Left lung (tissue), 10 donors: ENCODE data around the gene SNX25. TPM values are rescaled to one million over a fixed set of nuclear protein-coding genes. Genes with fewer than 3 reads are reported as not detected.

Experiments
- ATAC-seq: fragments of 200-7000 bp; cut with Tn5 transposase; one replicate; pipeline ENCODE4 v1.9.1; 2020; ENCODE audit warnings: moderate library complexity
- DNase-seq, 4 donors: peaks; one replicate each; pipeline ENCODE4 v3.0.0-alpha.2; 2013 to 2020
- H3K27ac ChIP-seq, 2 donors: fragments of 200-600 bp; sonication (generic) in 1 of 2; one replicate each; pipeline versions ENCODE4 v1.5.0 to v1.8.0; 2020 to 2021
- H3K27me3 ChIP-seq, 2 donors: fragments of 200-600 bp; sonication (generic) in 1 of 2; one replicate each; pipeline versions ENCODE4 v1.5.0 to v1.8.0; 2020 to 2021
- H3K36me3 ChIP-seq, 2 donors: fragments of 200-600 bp; sonication (generic) in 1 of 2; one replicate each; pipeline versions ENCODE4 v1.5.0 to v1.8.0; 2020 to 2021
- H3K4me1 ChIP-seq, 2 donors: fragments of 200-600 bp; one replicate each; pipeline ENCODE4 v1.8.0; 2021
- H3K4me3 ChIP-seq, 2 donors: fragments of 200-600 bp; sonication (generic) in 1 of 2; one replicate each; pipeline versions ENCODE4 v1.5.0 to v1.8.0; 2020 to 2021; ENCODE audit warnings: mild to moderate bottlenecking in 1 of 2
- H3K9me3 ChIP-seq, 2 donors: fragments of 200-600 bp; sonication (generic) in 1 of 2; one replicate each; pipeline versions ENCODE4 v1.5.0 to v1.8.0; 2020 to 2021
- CTCF ChIP-seq, 2 donors: fragments of 200-600 bp; sonication (generic) in 1 of 2; IDR thresholded peaks; one replicate each; pipeline versions ENCODE4 v1.5.0 to v1.8.0; 2021; ENCODE audit warnings: antibody characterized with exemption in 2 of 2
- intact Hi-C, 2 donors: fragments of 100-400 bp; cut with DNase I; formaldehyde crosslinking; loops; one replicate each; pipeline versions ENCODE4 v1.11.2 to v1.14.2; 2022
- polyA plus RNA-seq, 6 donors: library from polyadenylated mRNA; unstranded; fragments of 120-200 nt; gene quantifications; one replicate each; pipeline ENCODE4 v1.2.1, GENCODE V29; 2013; ENCODE audit not compliant: insufficient read length in 6 of 6
- total RNA-seq, 2 donors: library from RNA; stranded (reverse); fragmentation: NEBNext Ultra II Directional; extraction: Animal tissue kit (Norgen Biotek cat#: 25700); gene quantifications; one replicate each; pipeline ENCODE4 v1.2.1, GENCODE V29; 2021
- donor health status: DM: no; HTN: yes; CAD: no.
- donor health status: DM: no; HTN: no; CAD: no.

The SNX25 gene
- total and polyA plus RNA-seq, 8 donors = 15.5 to 122 (median 18.9) TPM

- Histone ChIP-seq H3K27ac (no peak overlapping the region), H3K9me3 (no peaks in the 10 kb centered on the region), H3K27me3 (peaks cover 0 to 8% of the 10 kb centered on the region in 2 donors), H3K4me3 (no peak overlapping the region), H3K36me3 (no peaks in the 10 kb centered on the region), H3K4me1 (peaks cover 8 to 11% of the 10 kb centered on the region in 2 donors)
- no peak for TF ChIP-seq CTCF (IDR thresholded peaks at IDR 0.05)
- intact Hi-C loops = loop anchor here in 1 of 2 donors (10.0 kb wide), 1 partner anchor 176 kb away; the partner anchor contains the start of genes ANKRD37 and LRP2BP
- ATAC-seq = peak; percentile 69
- DNase-seq = no peak
These were observed 8.9 kb downstream of the SNX25 start for GRCh38 chr4:185218312-185218711.

GRCh38 chr4:185219551-185220344, 10.3 kb downstream of the SNX25 start:
- intact Hi-C loops = loop anchor here in 1 of 2 donors (10.0 kb wide), 1 partner anchor 175 kb away; the partner anchor contains the start of genes ANKRD37 and LRP2BP

GRCh38 chr4:185221491-185221890, 12.1 kb downstream of the SNX25 start:
- Histone ChIP-seq H3K4me3 (no peak overlapping the region), H3K27ac (no peak overlapping the region), H3K27me3 (no peaks in the 10 kb centered on the region), H3K4me1 (peaks cover 8 to 11% of the 10 kb centered on the region in 2 donors), H3K9me3 (no peaks in the 10 kb centered on the region), H3K36me3 (no peaks in the 10 kb centered on the region)
- intact Hi-C loops = no loop called here
- ATAC-seq (peak; percentile 9), DNase-seq (no peak)
- no peak for TF ChIP-seq CTCF (IDR thresholded peaks at IDR 0.05)

More at GRCh38 chr4:185219551-185220344, 10.3 kb downstream of the SNX25 start:
- H3K9me3 ChIP-seq = no peaks in the 10 kb centered on the region
- no peaks in the 10 kb centered on the region for H3K36me3 ChIP-seq
- no peak overlapping the region for H3K27ac ChIP-seq
- ATAC-seq = peak; percentile 16
- DNase-seq = peak in 2 of 4 donors; percentile 41 to 72
- H3K4me3 ChIP-seq = no peak overlapping the region
- H3K27me3 ChIP-seq = no peaks in the 10 kb centered on the region
- no peak for TF ChIP-seq CTCF (IDR thresholded peaks at IDR 0.05)
- H3K4me1 ChIP-seq = peaks cover 8 to 11% of the 10 kb centered on the region in 2 donors

- H3K9me3 ChIP-seq = no peaks in the 10 kb centered on the region
- no peak overlapping the region for H3K4me3 ChIP-seq
- no peaks in the 10 kb centered on the region for H3K36me3 ChIP-seq
- H3K27me3 ChIP-seq = no peaks in the 10 kb centered on the region
- TF ChIP-seq CTCF (IDR thresholded peaks at IDR 0.05) = no peak
- peaks cover 10 to 14% of the 10 kb centered on the region in 2 donors for H3K4me1 ChIP-seq
- intact Hi-C loops = no loop called here
- H3K27ac ChIP-seq = no peak overlapping the region
- DNase-seq = no peak
- ATAC-seq = no peak
These were observed 12.5 kb downstream of the SNX25 start for GRCh38 chr4:185221912-185222311.

GRCh38 chr4:185222598-185222997, 13.2 kb downstream of the SNX25 start:
- DNase-seq = no peak
- Histone ChIP-seq H3K4me1 (peaks cover 14 to 17% of the 10 kb centered on the region in 2 donors), H3K36me3 (no peaks in the 10 kb centered on the region), H3K27ac (no peak overlapping the region), H3K27me3 (no peaks in the 10 kb centered on the region), H3K4me3 (no peak overlapping the region), H3K9me3 (no peaks in the 10 kb centered on the region)
- TF ChIP-seq CTCF (IDR thresholded peaks at IDR 0.05) = no peak
- intact Hi-C loops = no loop called here
- ATAC-seq = no peak
